Smooth muscle cell (in vitro differentiated cells): ENCODE data around the gene SPATA3. TPM values are rescaled to one million over a fixed set of nuclear protein-coding genes. Genes with fewer than 3 reads are reported as not detected.

Experiments
- DNase-seq: peaks from one replicate; lab custom pipeline; 2025; ENCODE audit not compliant: unreplicated experiment; lab: John Stamatoyannopoulos, UW
- H2AFZ ChIP-seq: fragments of 200-600 bp; sonication (generic); 2 replicates; pipeline ENCODE4 v1.6.0; 2016; ENCODE audit warnings: antibody characterized with exemption, low read depth, mild to moderate bottlenecking
- H3F3A ChIP-seq: fragments of 200-600 bp; sonication (generic); 2 replicates; pipeline ENCODE4 v1.6.0; 2017; ENCODE audit warnings: antibody characterized with exemption, low read depth
- H3K27ac ChIP-seq: fragments of 200-600 bp; sonication (generic); 2 replicates; pipeline ENCODE4 v1.5.1; 2016; ENCODE audit warnings: low read depth, mild to moderate bottlenecking
- H3K27me3 ChIP-seq: fragments of 200-600 bp; sonication (generic); 2 replicates; pipeline ENCODE4 v1.6.1; 2016; ENCODE audit warnings: low read depth, mild to moderate bottlenecking
- H3K36me3 ChIP-seq: fragments of 200-600 bp; sonication (generic); 2 replicates; pipeline ENCODE4 v1.5.1; 2016; ENCODE audit warnings: low read depth
- H3K4me1 ChIP-seq: fragments of 200-600 bp; sonication (generic); 2 replicates; pipeline ENCODE4 v1.5.1; 2016; ENCODE audit warnings: low read depth
- H3K4me2 ChIP-seq: fragments of 200-600 bp; sonication (generic); 2 replicates; pipeline ENCODE4 v1.6.0; 2016; ENCODE audit warnings: mild to moderate bottlenecking
- H3K4me3 ChIP-seq: fragments of 200-600 bp; sonication (generic); 2 replicates; pipeline ENCODE4 v1.5.1; 2016; ENCODE audit warnings: mild to moderate bottlenecking
- H3K79me2 ChIP-seq: fragments of 200-600 bp; sonication (generic); 2 replicates; pipeline ENCODE4 v1.6.0; 2016; ENCODE audit warnings: low read depth, mild to moderate bottlenecking
- H3K9ac ChIP-seq: fragments of 200-600 bp; sonication (generic); 2 replicates; pipeline ENCODE4 v1.6.0; 2016; ENCODE audit warnings: low read depth
- H3K9me3 ChIP-seq: fragments of 200-600 bp; sonication (generic); replicated peaks from 2 replicates; pipeline ENCODE4 v1.5.1; 2016; ENCODE audit warnings: low read depth
- H4K20me1 ChIP-seq: fragments of 200-600 bp; sonication (generic); 2 replicates; pipeline ENCODE4 v1.6.0; 2016; ENCODE audit warnings: low read depth
- CTCF ChIP-seq: fragments of 200-600 bp; sonication (generic); IDR thresholded peaks from 2 replicates; pipeline ENCODE4 v1.5.1; 2017; ENCODE audit warnings: borderline replicate concordance, mild to moderate bottlenecking, antibody characterized with exemption; ENCODE audit not compliant: insufficient read depth, poor library complexity, severe bottlenecking
- WGBS: methylation state at CpG from one replicate; pipeline ENCODE4 v1.1.7; 2016; ENCODE audit warnings: low lambda C conversion rate; 5-methylcytosine and 5-hydroxymethylcytosine counted together
- polyA plus RNA-seq: library from polyadenylated mRNA; unstranded; fragments of >200 nt; fragmentation: Nextera tagmentation; extraction: Ambion mirVana; gene quantifications from 2 replicates; pipeline ENCODE4 v1.2.1, GENCODE V29; 2016
- total RNA-seq: library from RNA; depleted of rRNA; stranded (reverse); fragments of >200 nt; gene quantifications from 2 replicates; pipeline ENCODE4 v1.2.3, GENCODE V29; 2014

Gene SPATA3
- total and polyA plus RNA-seq, 2 experiments from 2014 or later: not detected

GRCh38 chr2:230952226-230952956, 43.5 kb upstream of the SPATA3 start:
- H3K9me3 ChIP-seq: no peaks in the 10 kb centered on the region
- H2AFZ ChIP-seq: no peak overlapping the region
- no peaks in the 10 kb centered on the region for H4K20me1 ChIP-seq
- DNase-seq: no peak
- no peak overlapping the region for H3K4me3 ChIP-seq
- no peaks in the 10 kb centered on the region for H3K36me3 ChIP-seq
- no peak overlapping the region for H3K4me2 ChIP-seq
- no peaks in the 10 kb centered on the region for H3K79me2 ChIP-seq
- peaks cover 3% of the 10 kb centered on the region for H3K4me1 ChIP-seq
- TF ChIP-seq CTCF: no peak
- WGBS: 93% methylated on average over 10 of the region's 10 CpGs
- no peak overlapping the region for H3K27ac ChIP-seq
- H3K27me3 ChIP-seq: no peaks in the 10 kb centered on the region
- no peak overlapping the region for H3K9ac ChIP-seq
- no peaks in the 10 kb centered on the region for H3F3A ChIP-seq

- no peaks in the 10 kb centered on the region for H3K36me3 ChIP-seq
- H3K27ac ChIP-seq: no peak overlapping the region
- no peak overlapping the region for H3K9ac ChIP-seq
- no peaks in the 10 kb centered on the region for H3F3A ChIP-seq
- DNase-seq: no peak
- H3K4me2 ChIP-seq: no peak overlapping the region
- H3K4me3 ChIP-seq: no peak overlapping the region
- no peak overlapping the region for H2AFZ ChIP-seq
- no peaks in the 10 kb centered on the region for H3K9me3 ChIP-seq
- no peak for TF ChIP-seq CTCF
- H4K20me1 ChIP-seq: no peaks in the 10 kb centered on the region
- peaks cover 3% of the 10 kb centered on the region for H3K4me1 ChIP-seq
- 91% methylated on average over 9 of the region's 9 CpGs for WGBS
- H3K27me3 ChIP-seq: no peaks in the 10 kb centered on the region
- H3K79me2 ChIP-seq: no peaks in the 10 kb centered on the region
Observed at GRCh38 chr2:230953845-230954244, 42.1 kb upstream of the SPATA3 start.

- peaks cover 3% of the 10 kb centered on the region for H3K4me1 ChIP-seq
- DNase-seq: no peak
- H3K27ac ChIP-seq: no peak overlapping the region
- no peak for TF ChIP-seq CTCF
- no peaks in the 10 kb centered on the region for H3K36me3 ChIP-seq
- no peaks in the 10 kb centered on the region for H3K9me3 ChIP-seq
- H3K4me3 ChIP-seq: no peak overlapping the region
- no peak overlapping the region for H3K4me2 ChIP-seq
- no peaks in the 10 kb centered on the region for H3K79me2 ChIP-seq
- no peak overlapping the region for H2AFZ ChIP-seq
- no peaks in the 10 kb centered on the region for H4K20me1 ChIP-seq
- H3K9ac ChIP-seq: no peak overlapping the region
- H3F3A ChIP-seq: no peaks in the 10 kb centered on the region
- no peaks in the 10 kb centered on the region for H3K27me3 ChIP-seq
Observed at GRCh38 chr2:230954746-230955145, 41.2 kb upstream of the SPATA3 start.

- no peak for DNase-seq
- Histone ChIP-seq H2AFZ (no peak overlapping the region), H3K36me3 (no peaks in the 10 kb centered on the region), H3K4me3 (no peak overlapping the region), H3K79me2 (no peaks in the 10 kb centered on the region), H3K27ac (no peak overlapping the region), H3K27me3 (no peaks in the 10 kb centered on the region), H3K4me1 (peaks cover 3% of the 10 kb centered on the region), H3K4me2 (no peak overlapping the region), H3F3A (no peaks in the 10 kb centered on the region), H4K20me1 (no peaks in the 10 kb centered on the region), H3K9me3 (no peaks in the 10 kb centered on the region), H3K9ac (no peak overlapping the region)
- TF ChIP-seq CTCF: no peak
- 94% methylated on average over 1 of the region's 1 CpG for WGBS
Observed at GRCh38 chr2:230955163-230955737, 40.7 kb upstream of the SPATA3 start.
